ENCODE results near the gene DGCR2. TPM values are rescaled to one million over a fixed set of nuclear protein-coding genes. Genes with fewer than 3 reads are reported as not detected.
"Not testable (repeated sequence)": the region's sequence is repeated elsewhere in the genome, so short reads cannot be mapped to it uniquely, and the experiment has no call there.

DGCR2 gene
- total and polyA plus RNA-seq, 2 donors (not counting 1 experiment from before 2014, with no cell fraction given) = 34.3 to 39.5 TPM

DNA sequence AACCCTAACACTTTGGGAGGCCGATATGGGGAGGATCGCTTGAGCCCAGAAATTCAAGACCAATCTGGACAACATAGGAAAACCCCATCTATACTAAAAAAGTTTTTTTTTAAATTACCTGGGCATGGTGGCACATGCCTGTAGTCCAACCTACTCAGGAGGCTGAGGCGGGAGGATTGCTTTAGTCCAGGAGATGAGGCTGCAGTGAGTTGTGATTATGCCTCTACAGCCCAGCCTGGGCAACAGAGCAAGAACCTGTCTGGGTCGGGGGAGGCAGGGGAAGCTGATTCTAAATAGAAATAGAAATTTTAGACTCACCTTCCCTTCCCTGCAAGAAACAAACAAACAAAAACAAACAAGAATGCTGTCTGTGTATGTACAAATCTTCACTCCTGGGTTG, 133.3 kb downstream of the DGCR2 start:
- Histone ChIP-seq H2AFZ (ENCODE audit: low read length) (no peak overlapping the region), H3K9me3 (ENCODE audit: control insufficient read depth, insufficient read depth, low read depth, low read length) (no peaks in the 10 kb centered on the region), H3K4me1 (ENCODE audit: control insufficient read depth, extremely low read depth, insufficient read depth, low read length) (no peaks in the 10 kb centered on the region), H3K27me3 (ENCODE audit: control insufficient read depth, insufficient read depth, low read length) (no peaks in the 10 kb centered on the region), H3K79me2 (ENCODE audit: control insufficient read depth, insufficient read depth, low read length) (no peaks in the 10 kb centered on the region), H4K20me1 (ENCODE audit: control insufficient read depth, extremely low read depth, insufficient read depth, low read length) (no peaks in the 10 kb centered on the region), H3K4me2 (ENCODE audit: extremely low read depth, insufficient read depth, low read length) (no peak overlapping the region), H3K4me3 (replicated peaks in 1 of 4; ENCODE audit: control extremely low read depth in 1 of 4, insufficient read depth in 1 of 4, low read depth in 3 of 4, low read length in 4 of 4) (no peak overlapping the region), H3K9ac (ENCODE audit: insufficient read depth, low read length) (no peak overlapping the region), H3K27ac (ENCODE audit: insufficient read depth, low read length) (no peak overlapping the region), H3K36me3 (ENCODE audit: control insufficient read depth, insufficient read depth, low read length) (no peaks in the 10 kb centered on the region)
- TF ChIP-seq CTCF (conservative IDR thresholded peaks at IDR 0.05 in 1 of 2, IDR thresholded peaks at IDR 0.05 in 1 of 2; ENCODE audit: low read depth in 1 of 2, low read length in 2 of 2) = no peak
- TF ChIP-seq EZH2 (IDR thresholded peaks at IDR 0.05; ENCODE audit: low read length, missing control alignments) = no peak
- DNase-seq (ENCODE audit: low read depth in 2 of 2) = no peak

DNA sequence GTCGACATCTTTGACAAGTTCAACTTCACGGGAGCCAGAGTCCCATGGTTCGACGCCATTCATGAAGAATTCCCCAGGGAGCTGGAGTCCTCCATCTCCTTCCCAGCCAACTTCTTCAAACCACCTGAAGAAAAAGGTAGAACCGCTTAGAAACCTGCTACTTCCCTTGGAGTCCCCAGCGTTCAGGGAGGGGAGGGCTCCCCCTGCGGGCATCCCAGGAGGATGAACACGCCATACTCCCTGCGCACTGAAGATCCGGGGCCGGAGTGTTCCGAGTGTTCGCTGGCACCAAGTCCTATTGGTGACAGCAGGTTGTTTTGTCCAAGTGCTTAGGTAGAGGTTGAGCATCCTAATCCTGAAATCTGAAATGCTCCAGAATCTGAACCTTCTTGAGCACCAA, 134.4 kb downstream of the DGCR2 start:
- Histone ChIP-seq H3K9me3 (ENCODE audit: control insufficient read depth, insufficient read depth, low read depth, low read length) (no peaks in the 10 kb centered on the region), H3K36me3 (ENCODE audit: control insufficient read depth, insufficient read depth, low read length) (no peaks in the 10 kb centered on the region), H3K4me3 (replicated peaks in 1 of 4; ENCODE audit: control extremely low read depth in 1 of 4, insufficient read depth in 1 of 4, low read depth in 3 of 4, low read length in 4 of 4) (no peak overlapping the region), H3K27me3 (ENCODE audit: control insufficient read depth, insufficient read depth, low read length) (no peaks in the 10 kb centered on the region), H4K20me1 (ENCODE audit: control insufficient read depth, extremely low read depth, insufficient read depth, low read length) (no peaks in the 10 kb centered on the region), H3K9ac (ENCODE audit: insufficient read depth, low read length) (no peak overlapping the region), H3K4me2 (ENCODE audit: extremely low read depth, insufficient read depth, low read length) (no peak overlapping the region), H2AFZ (ENCODE audit: low read length) (no peak overlapping the region), H3K4me1 (ENCODE audit: control insufficient read depth, extremely low read depth, insufficient read depth, low read length) (no peaks in the 10 kb centered on the region), H3K79me2 (ENCODE audit: control insufficient read depth, insufficient read depth, low read length) (no peaks in the 10 kb centered on the region), H3K27ac (ENCODE audit: insufficient read depth, low read length) (no peak overlapping the region)
- peak in 1 of 2 donors; percentile 6 for DNase-seq (ENCODE audit: low read depth in 2 of 2)
- TF ChIP-seq EZH2 (IDR thresholded peaks at IDR 0.05; ENCODE audit: low read length, missing control alignments) (no peak), CTCF (conservative IDR thresholded peaks at IDR 0.05 in 1 of 2, IDR thresholded peaks at IDR 0.05 in 1 of 2; ENCODE audit: low read depth in 1 of 2, low read length in 2 of 2) (peak; percentile 15 to 47)

- H3K36me3 ChIP-seq (ENCODE audit: control insufficient read depth, insufficient read depth, low read length); H4K20me1 ChIP-seq (ENCODE audit: control insufficient read depth, extremely low read depth, insufficient read depth, low read length); H3K9me3 ChIP-seq (ENCODE audit: control insufficient read depth, insufficient read depth, low read depth, low read length); H3K79me2 ChIP-seq (ENCODE audit: control insufficient read depth, insufficient read depth, low read length); DNase-seq (ENCODE audit: low read depth in 2 of 2); H3K27ac ChIP-seq (ENCODE audit: insufficient read depth, low read length); H3K9ac ChIP-seq (ENCODE audit: insufficient read depth, low read length); H3K4me1 ChIP-seq (ENCODE audit: control insufficient read depth, extremely low read depth, insufficient read depth, low read length); H2AFZ ChIP-seq (ENCODE audit: low read length); H3K4me2 ChIP-seq (ENCODE audit: extremely low read depth, insufficient read depth, low read length); H3K4me3 ChIP-seq (replicated peaks in 1 of 4; ENCODE audit: control extremely low read depth in 1 of 4, insufficient read depth in 1 of 4, low read depth in 3 of 4, low read length in 4 of 4); H3K27me3 ChIP-seq (ENCODE audit: control insufficient read depth, insufficient read depth, low read length): not testable (repeated sequence)
These were observed 135.1 kb downstream of the DGCR2 start for GRCh38 chr22:18987114-18987513.

Other genes with a start within 250 kb of the DGCR2 start
- 0.51 and 0.83 TPM in 2 replicates for gene DGCR6, start 216.1 kb downstream of the DGCR2 start, total RNA-seq
- 0.56 and 0.77 TPM in 2 replicates for gene DGCR6, start 216.1 kb downstream of the DGCR2 start, polyA plus RNA-seq
- 0.26 TPM in 1 of 2 replicates, not detected in the other for gene PRODH, start 186.1 kb downstream of the DGCR2 start, total RNA-seq
- 0.06 TPM in 1 of 2 replicates, not detected in the other for gene PRODH, start 186.1 kb downstream of the DGCR2 start, polyA plus RNA-seq
- not detected in 2 replicates for gene TSSK2, start 8.9 kb upstream of the DGCR2 start, total RNA-seq
- gene TSSK2, start 8.9 kb upstream of the DGCR2 start, polyA plus RNA-seq = not detected in 2 replicates
- gene ESS2, start 22.2 kb upstream of the DGCR2 start, total RNA-seq = 5.4 and 6.2 TPM in 2 replicates
- 7.5 and 9.5 TPM in 2 replicates for gene ESS2, start 22.2 kb upstream of the DGCR2 start, polyA plus RNA-seq
- not detected in 2 replicates for gene GSC2, start 27.9 kb upstream of the DGCR2 start, total RNA-seq
- gene GSC2, start 27.9 kb upstream of the DGCR2 start, polyA plus RNA-seq = not detected in 2 replicates
- 72.2 and 161 TPM in 2 replicates for gene SLC25A1, start 56.3 kb upstream of the DGCR2 start, total RNA-seq
- gene SLC25A1, start 56.3 kb upstream of the DGCR2 start, polyA plus RNA-seq = 44.3 and 56.1 TPM in 2 replicates
- gene CLTCL1, start 169.3 kb upstream of the DGCR2 start, total RNA-seq = 11.3 and 13.4 TPM in 2 replicates
- 4.2 and 6.5 TPM in 2 replicates for gene CLTCL1, start 169.3 kb upstream of the DGCR2 start, polyA plus RNA-seq